ENCODE results near the gene CCDC110. TPM values are rescaled to one million over a fixed set of nuclear protein-coding genes. Genes with fewer than 3 reads are reported as not detected.
A peak's percentile ranks its signal among the peaks of the same experiment; 100 is the strongest.

Gene CCDC110
- total and polyA plus RNA-seq, 2 of the 13 experiments (the other 11 are each of a cell fraction or from before 2014, with no cell fraction given), result not detected

DNA sequence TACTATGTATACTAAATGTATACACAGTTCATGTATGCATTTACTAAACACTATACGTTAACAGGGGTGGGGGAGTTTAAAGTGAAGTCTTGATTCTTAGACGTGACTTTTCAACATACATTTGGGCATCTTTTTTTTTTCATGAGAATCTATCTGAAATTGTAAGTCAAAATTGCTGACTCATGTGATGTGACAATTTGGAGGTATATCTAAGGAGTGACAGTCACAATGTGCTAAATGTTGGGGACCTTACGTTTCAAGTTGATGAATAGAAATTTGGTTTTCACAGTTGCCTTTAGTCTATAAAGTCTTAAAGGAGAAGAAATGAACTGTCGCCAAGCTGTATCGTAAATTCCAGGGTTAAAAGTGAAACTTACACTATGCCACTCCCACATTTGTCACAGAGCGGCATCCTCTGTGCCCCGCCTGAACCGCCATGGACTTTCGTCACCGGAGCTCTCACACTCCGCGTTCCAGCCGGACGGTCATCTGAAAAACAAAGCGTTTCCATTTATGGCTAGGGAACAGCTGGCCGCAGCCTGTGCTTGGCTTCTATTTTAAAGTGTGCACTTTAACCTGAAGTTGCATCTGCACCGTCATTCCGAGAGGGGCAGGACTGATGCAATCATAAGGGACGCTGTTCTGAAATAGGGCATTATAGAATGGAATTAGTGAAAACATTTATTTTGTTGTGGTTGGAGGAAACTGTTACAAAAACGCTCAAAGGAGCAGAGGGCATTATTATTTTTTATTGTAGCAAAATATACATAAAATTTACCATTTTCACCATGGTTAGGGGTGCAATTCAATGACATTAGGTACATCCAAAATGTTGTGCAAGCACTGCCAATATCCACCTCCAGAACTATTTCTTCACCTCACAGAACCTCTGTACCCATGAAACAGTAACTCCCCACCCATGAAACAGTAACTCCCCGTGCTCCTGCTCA is 32.8 kb upstream of the CCDC110 start (continued):
- TF ChIP-seq, protein P1, sequence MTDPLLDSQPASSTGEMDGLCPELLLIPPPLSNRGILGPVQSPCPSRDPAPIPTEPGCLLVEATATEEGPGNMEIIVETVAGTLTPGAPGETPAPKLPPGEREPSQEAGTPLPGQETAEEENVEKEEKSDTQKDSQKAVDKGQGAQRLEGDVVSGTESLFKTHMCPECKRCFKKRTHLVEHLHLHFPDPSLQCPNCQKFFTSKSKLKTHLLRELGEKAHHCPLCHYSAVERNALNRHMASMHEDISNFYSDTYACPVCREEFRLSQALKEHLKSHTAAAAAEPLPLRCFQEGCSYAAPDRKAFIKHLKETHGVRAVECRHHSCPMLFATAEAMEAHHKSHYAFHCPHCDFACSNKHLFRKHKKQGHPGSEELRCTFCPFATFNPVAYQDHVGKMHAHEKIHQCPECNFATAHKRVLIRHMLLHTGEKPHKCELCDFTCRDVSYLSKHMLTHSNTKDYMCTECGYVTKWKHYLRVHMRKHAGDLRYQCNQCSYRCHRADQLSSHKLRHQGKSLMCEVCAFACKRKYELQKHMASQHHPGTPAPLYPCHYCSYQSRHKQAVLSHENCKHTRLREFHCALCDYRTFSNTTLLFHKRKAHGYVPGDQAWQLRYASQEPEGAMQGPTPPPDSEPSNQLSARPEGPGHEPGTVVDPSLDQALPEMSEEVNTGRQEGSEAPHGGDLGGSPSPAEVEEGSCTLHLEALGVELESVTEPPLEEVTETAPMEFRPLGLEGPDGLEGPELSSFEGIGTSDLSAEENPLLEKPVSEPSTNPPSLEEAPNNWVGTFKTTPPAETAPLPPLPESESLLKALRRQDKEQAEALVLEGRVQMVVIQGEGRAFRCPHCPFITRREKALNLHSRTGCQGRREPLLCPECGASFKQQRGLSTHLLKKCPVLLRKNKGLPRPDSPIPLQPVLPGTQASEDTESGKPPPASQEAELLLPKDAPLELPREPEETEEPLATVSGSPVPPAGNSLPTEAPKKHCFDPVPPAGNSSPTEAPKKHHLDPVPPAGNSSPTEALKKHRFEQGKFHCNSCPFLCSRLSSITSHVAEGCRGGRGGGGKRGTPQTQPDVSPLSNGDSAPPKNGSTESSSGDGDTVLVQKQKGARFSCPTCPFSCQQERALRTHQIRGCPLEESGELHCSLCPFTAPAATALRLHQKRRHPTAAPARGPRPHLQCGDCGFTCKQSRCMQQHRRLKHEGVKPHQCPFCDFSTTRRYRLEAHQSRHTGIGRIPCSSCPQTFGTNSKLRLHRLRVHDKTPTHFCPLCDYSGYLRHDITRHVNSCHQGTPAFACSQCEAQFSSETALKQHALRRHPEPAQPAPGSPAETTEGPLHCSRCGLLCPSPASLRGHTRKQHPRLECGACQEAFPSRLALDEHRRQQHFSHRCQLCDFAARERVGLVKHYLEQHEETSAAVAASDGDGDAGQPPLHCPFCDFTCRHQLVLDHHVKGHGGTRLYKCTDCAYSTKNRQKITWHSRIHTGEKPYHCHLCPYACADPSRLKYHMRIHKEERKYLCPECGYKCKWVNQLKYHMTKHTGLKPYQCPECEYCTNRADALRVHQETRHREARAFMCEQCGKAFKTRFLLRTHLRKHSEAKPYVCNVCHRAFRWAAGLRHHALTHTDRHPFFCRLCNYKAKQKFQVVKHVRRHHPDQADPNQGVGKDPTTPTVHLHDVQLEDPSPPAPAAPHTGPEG (CRISPR knock-in tag; IDR thresholded peaks at IDR 0.05), result no peak
- TF ChIP-seq HMG20B (CRISPR knock-in tag; conservative IDR thresholded peaks at IDR 0.05) (peak; percentile 75; the same call in 1 of the 2 replicates), NCOA2 (CRISPR knock-in tag; IDR thresholded peaks at IDR 0.05) (peak; percentile 64), FOSL2 (CRISPR knock-in tag; IDR thresholded peaks at IDR 0.05) (peak; percentile 79), BHLHE40 (IDR thresholded peaks at IDR 0.05; ENCODE audit: low read length) (peak; percentile 11; the same call in 1 of the 2 replicates), STAG1 (CRISPR knock-in tag; IDR thresholded peaks at IDR 0.05) (0 out of 2 replicates have a peak, but pooled peaks have one; percentile 13), ZNF207 (IDR thresholded peaks at IDR 0.05; ENCODE audit: borderline replicate concordance) (no peak), ZNF432 (CRISPR knock-in tag; IDR thresholded peaks at IDR 0.05; ENCODE audit: borderline replicate concordance) (no peak), HMG20A (CRISPR knock-in tag; IDR thresholded peaks at IDR 0.05; ENCODE audit: borderline replicate concordance) (peak; percentile 56; the same call in 1 of the 2 replicates), ASH2L (IDR thresholded peaks at IDR 0.05; ENCODE audit: insufficient read length, low read depth, low read length) (peak; percentile 73), MTA1 (CRISPR knock-in tag; IDR thresholded peaks at IDR 0.05; ENCODE audit: borderline replicate concordance) (no peak), ZNF292 (CRISPR knock-in tag; IDR thresholded peaks at IDR 0.05; ENCODE audit: borderline replicate concordance, low read depth) (peak; percentile 74; the same call in 1 of the 2 replicates)
- TF ChIP-seq, protein P2, sequence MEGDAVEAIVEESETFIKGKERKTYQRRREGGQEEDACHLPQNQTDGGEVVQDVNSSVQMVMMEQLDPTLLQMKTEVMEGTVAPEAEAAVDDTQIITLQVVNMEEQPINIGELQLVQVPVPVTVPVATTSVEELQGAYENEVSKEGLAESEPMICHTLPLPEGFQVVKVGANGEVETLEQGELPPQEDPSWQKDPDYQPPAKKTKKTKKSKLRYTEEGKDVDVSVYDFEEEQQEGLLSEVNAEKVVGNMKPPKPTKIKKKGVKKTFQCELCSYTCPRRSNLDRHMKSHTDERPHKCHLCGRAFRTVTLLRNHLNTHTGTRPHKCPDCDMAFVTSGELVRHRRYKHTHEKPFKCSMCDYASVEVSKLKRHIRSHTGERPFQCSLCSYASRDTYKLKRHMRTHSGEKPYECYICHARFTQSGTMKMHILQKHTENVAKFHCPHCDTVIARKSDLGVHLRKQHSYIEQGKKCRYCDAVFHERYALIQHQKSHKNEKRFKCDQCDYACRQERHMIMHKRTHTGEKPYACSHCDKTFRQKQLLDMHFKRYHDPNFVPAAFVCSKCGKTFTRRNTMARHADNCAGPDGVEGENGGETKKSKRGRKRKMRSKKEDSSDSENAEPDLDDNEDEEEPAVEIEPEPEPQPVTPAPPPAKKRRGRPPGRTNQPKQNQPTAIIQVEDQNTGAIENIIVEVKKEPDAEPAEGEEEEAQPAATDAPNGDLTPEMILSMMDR (CRISPR knock-in tag; IDR thresholded peaks at IDR 0.05), result peak; percentile 17; the same call in 1 of the 2 replicates
- TF ChIP-seq, protein P3, sequence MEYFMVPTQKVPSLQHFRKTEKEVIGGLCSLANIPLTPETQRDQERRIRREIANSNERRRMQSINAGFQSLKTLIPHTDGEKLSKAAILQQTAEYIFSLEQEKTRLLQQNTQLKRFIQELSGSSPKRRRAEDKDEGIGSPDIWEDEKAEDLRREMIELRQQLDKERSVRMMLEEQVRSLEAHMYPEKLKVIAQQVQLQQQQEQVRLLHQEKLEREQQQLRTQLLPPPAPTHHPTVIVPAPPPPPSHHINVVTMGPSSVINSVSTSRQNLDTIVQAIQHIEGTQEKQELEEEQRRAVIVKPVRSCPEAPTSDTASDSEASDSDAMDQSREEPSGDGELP (IDR thresholded peaks at IDR 0.05; ENCODE audit: borderline replicate concordance, low read depth), result peak; percentile 98
- TF ChIP-seq, protein P4, sequence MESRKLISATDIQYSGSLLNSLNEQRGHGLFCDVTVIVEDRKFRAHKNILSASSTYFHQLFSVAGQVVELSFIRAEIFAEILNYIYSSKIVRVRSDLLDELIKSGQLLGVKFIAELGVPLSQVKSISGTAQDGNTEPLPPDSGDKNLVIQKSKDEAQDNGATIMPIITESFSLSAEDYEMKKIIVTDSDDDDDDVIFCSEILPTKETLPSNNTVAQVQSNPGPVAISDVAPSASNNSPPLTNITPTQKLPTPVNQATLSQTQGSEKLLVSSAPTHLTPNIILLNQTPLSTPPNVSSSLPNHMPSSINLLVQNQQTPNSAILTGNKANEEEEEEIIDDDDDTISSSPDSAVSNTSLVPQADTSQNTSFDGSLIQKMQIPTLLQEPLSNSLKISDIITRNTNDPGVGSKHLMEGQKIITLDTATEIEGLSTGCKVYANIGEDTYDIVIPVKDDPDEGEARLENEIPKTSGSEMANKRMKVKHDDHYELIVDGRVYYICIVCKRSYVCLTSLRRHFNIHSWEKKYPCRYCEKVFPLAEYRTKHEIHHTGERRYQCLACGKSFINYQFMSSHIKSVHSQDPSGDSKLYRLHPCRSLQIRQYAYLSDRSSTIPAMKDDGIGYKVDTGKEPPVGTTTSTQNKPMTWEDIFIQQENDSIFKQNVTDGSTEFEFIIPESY (CRISPR knock-in tag; IDR thresholded peaks at IDR 0.05), result peak; percentile 58
